HG03097 (cell line): ENCODE measurements around the gene TEAD3.
"Not testable (repeated sequence)": the region's sequence is repeated elsewhere in the genome, so short reads cannot be mapped to it uniquely, and the experiment has no call there.

Experiments used
- ATAC-seq: cut with Tn5 transposase; IDR thresholded peaks from one replicate; pipeline ENCODE4 v1.9.1; 2021; ENCODE audit not compliant: unreplicated experiment, low FRiP score

Gene TEAD3

GRCh38 chr6:35454391-35455110 lies 42.3 kb downstream of the TEAD3 start:
- ATAC-seq = no peak

DNA sequence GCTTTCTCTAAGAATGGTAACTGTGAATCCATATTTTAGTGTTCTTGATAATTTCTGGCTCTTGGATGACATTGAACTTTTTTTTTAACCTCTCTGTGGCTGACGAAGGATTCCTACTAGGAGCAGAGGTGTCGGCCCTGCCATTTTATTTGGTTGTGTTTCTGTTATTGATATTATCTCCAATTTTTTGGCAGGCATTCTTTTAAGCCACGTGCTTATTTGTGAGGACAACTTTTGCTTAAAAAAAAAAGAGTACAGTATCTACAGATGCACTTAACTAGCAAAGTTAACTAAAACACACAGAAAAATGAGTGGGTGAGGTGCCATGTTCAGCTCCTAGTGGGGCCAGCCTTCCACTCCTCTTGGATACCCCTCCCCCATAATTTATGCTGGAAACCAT lies 43.6 kb downstream of the TEAD3 start:
- no peak for ATAC-seq

GRCh38 chr6:35452183-35453090 lies 44.4 kb downstream of the TEAD3 start, which contains the start of gene FANCE:
TSS of gene FANCE (plus strand) at chr6:35452338. CDS start at chr6:35452546, 208 bp downstream.
- peak; percentile 85 for ATAC-seq

DNA sequence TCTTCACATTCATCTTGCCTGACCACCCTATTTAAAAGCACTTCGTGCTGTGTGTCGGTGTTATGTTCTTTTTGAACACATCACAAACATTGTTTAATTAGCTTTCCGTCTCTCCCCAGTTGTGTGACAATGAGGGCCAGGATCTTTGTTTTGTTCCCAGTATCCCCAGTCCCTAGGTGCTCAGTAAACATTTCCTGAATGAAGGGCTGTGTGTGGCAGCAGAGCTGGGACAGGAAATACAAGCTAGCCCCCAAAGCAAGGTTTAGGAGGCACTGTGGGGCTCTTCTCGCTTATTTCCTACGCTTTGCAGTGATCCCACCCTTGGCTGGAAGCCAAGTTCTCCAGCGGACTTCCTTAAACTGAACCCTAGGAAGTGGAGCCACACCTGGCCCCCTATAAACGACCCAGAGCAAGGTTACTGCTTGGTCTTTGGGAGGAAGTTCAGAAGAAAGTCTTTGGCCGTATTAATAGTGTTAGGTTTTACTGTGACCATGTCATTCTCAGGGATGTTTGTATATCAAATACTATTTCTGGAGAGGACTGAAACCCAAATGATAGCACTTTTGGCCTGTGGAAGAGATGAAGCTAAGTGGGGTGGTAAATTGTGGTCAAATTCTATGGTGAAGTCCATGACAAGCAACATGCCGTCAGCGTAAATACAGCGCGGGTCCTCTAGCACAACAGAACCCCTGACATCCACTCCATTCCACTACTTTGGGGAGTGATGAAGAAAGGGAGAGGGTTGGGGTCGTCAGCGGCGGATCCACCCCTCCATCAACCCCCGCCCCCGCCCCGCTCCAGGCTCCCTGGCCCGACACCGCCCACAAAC lies 45.3 kb downstream of the TEAD3 start:
- ATAC-seq = no peak

- ATAC-seq = no peak
Measured at GRCh38 chr6:35449287-35449881, 47.5 kb downstream of the TEAD3 start.

DNA sequence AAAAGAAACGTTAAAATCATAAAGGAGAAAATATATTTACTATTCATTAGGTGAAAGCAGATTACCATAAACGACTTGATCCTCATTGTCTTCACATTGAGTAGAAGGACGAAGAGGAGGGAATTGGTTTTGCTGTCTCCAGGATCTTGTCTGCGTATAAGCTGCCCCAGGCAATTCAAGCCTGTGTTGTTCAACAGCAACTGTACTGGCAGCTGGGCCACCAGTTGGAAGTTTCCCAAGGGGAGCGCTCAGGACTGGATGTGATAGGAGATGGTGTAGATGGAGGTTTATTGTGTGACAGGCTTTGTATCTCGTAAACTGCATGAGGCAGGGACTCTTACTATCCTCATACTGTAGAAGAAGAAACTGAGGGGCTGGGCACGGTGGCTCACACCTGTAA lies 48.7 kb downstream of the TEAD3 start:
- ATAC-seq = no peak

DNA sequence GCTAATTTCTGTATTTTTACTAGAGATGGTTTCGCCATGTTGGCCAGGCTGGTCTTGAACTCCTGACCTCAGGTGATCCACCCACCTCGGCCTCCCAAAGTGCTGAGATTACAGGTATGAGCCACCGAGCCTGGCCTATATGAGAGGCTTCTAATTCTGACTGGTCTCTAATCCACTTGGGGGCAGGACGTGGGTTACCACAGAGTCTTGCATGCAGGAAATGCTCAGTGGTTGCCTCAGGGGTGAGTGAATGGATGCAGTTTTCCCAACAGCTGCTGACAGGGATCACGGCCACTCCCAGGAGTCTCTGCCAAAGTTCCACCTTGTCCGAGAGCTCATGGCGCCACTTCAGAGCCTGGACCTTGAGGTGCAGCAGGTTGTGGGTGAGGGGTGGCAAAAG lies 51.2 kb downstream of the TEAD3 start:
- no peak for ATAC-seq

GRCh38 chr6:35443341-35444030 lies 53.4 kb downstream of the TEAD3 start:
- ATAC-seq = no peak

GRCh38 chr6:35442693-35443092 lies 54.2 kb downstream of the TEAD3 start:
- ATAC-seq = no peak

DNA sequence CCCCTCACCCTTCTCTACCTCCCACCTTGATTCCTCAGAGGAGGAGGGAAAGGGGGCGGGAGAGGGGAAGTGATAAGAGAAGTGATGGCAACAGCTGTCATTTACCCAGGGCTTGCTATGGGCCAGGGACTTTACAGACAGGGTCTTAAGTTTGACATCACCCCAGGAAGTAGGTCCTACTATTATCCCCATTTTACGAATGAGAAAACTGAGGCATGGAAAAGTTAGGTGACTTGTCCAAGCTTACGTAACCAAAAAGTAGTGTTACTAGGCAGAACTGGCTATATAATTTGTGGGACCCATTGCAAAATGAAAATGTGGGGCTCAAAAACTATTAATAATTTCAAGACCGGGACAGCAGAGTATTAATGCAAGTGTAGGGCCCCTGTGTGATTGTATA lies 55.2 kb downstream of the TEAD3 start:
- ATAC-seq = no peak

- no peak for ATAC-seq
Measured at GRCh38 chr6:35441205-35441604, 55.7 kb downstream of the TEAD3 start.

DNA sequence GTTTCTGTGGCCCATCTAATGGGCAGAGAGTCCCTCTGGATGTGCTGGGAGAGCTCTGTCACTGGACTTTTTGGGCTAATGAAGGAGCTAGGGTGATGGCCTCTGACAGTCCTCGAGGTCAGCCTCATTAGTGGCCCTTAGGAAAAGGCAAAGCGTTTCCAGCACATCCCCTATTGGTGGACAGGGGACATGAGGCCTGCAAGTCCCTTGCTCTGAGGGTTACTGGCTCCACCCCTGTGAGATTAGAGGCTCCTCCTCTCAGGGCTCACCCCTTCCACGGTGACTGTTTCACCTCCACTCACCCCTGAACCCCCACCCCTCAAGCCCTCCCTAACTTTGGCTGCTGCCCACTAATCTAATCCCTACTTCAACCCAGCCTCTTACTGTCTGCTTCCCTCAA lies 57.6 kb downstream of the TEAD3 start:
- no peak for ATAC-seq

GRCh38 chr6:35438378-35439065 lies 58.4 kb downstream of the TEAD3 start:
- ATAC-seq = not testable (repeated sequence)

GRCh38 chr6:35436071-35436857 lies 60.6 kb downstream of the TEAD3 start:
- no peak for ATAC-seq

- no peak for ATAC-seq
Measured at GRCh38 chr6:35435074-35435837, 61.6 kb downstream of the TEAD3 start.

- ATAC-seq = not testable (repeated sequence)
Measured at GRCh38 chr6:35432702-35433101, 64.2 kb downstream of the TEAD3 start.

- ATAC-seq = no peak
Measured at GRCh38 chr6:35432291-35432690, 64.6 kb downstream of the TEAD3 start.

DNA sequence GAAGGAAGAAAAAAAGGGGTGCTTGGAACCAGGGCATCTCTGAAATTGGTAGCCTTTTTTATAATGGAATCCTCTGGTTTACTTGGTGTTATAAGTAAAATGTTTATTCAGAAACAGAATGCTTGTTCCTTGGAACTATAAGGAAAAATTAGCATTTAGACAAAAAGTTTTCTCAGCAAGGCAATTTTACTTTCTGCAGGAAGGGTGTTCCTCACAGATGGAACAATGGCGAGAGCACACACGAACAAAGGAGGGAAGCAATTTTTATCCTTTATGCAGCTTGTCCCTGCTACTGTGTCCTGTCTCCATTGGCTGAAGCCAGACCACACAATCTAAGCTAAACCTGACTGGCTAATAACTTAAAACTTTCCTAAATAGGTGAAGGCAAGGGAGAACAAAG lies 67.4 kb downstream of the TEAD3 start:
- no peak for ATAC-seq
